Endodermal cell (in vitro differentiated cells): Measurements from ENCODE around the gene INTS6. TPM values are rescaled to one million over a fixed set of nuclear protein-coding genes. Genes with fewer than 3 reads are reported as not detected.
"Not testable (repeated sequence)": the region's sequence is repeated elsewhere in the genome, so short reads cannot be mapped to it uniquely, and the experiment has no call there.

Experiments
- DNase-seq: peaks from one replicate; pipeline ENCODE4 v3.0.0-alpha.2; 2017
- H3K27ac ChIP-seq: 2 replicates; pipeline ENCODE4 v1.5.1; 2013; ENCODE audit warnings: mild to moderate bottlenecking, low read depth, low read length, moderate library complexity
- H3K27me3 ChIP-seq: 2 replicates; pipeline ENCODE4 v1.6.1; 2013; ENCODE audit warnings: mild to moderate bottlenecking, low read length, moderate library complexity; ENCODE audit not compliant: insufficient read depth, control insufficient read depth, poor library complexity, severe bottlenecking
- H3K36me3 ChIP-seq: 2 replicates; pipeline ENCODE4 v1.7.0; 2013; ENCODE audit warnings: mild to moderate bottlenecking, low read length, moderate library complexity; ENCODE audit not compliant: control insufficient read depth, insufficient read depth
- H3K4me1 ChIP-seq: one replicate; pipeline ENCODE4 v1.7.0; 2013; ENCODE audit warnings: low read length; ENCODE audit not compliant: control insufficient read depth, insufficient read depth
- H3K4me3 ChIP-seq: 2 replicates; pipeline ENCODE4 v1.5.1; 2013; ENCODE audit warnings: mild to moderate bottlenecking, low read length, moderate library complexity
- H3K9ac ChIP-seq: 2 replicates; pipeline ENCODE4 v1.6.1; 2013; ENCODE audit warnings: mild to moderate bottlenecking, low read length, moderate library complexity; ENCODE audit not compliant: poor library complexity, severe bottlenecking; ENCODE audit errors: extremely low read depth
- H3K9me3 ChIP-seq: 2 replicates; pipeline ENCODE4 v1.6.1; 2013; ENCODE audit warnings: mild to moderate bottlenecking, low read length, moderate library complexity; ENCODE audit not compliant: control insufficient read depth
- H3K27ac Mint-ChIP-seq: 2 replicates; pipeline ENCODE4 v1.8.0; 2020; ENCODE audit warnings: mixed read lengths
- H3K27me3 Mint-ChIP-seq: 2 replicates; pipeline ENCODE4 v1.8.0; 2021; ENCODE audit warnings: mild to moderate bottlenecking, mixed read lengths; ENCODE audit not compliant: insufficient read depth
- H3K36me3 Mint-ChIP-seq: 2 replicates; pipeline ENCODE4 v1.8.0; 2020; ENCODE audit warnings: low read depth, mixed read lengths
- H3K4me1 Mint-ChIP-seq: 2 replicates; pipeline ENCODE4 v1.8.0; 2020; ENCODE audit warnings: mixed read lengths
- H3K4me3 Mint-ChIP-seq: 2 replicates; pipeline ENCODE4 v1.8.0; 2020; ENCODE audit warnings: mild to moderate bottlenecking, moderate library complexity, mixed read lengths
- H3K9me3 Mint-ChIP-seq: 2 replicates; pipeline ENCODE4 v1.8.0; 2020; ENCODE audit warnings: mild to moderate bottlenecking, mixed read lengths
- WGBS, 2 experiments: methylation state at CpG; one replicate each; pipeline versions ENCODE4 v1.1.5 to v1.1.7; 2013; ENCODE audit warnings: missing lambda C conversion rate in 2 of 2, mixed read lengths in 1 of 2; ENCODE audit not compliant: insufficient coverage in 1 of 2, insufficient read length in 1 of 2; 5-methylcytosine and 5-hydroxymethylcytosine counted together
- total RNA-seq, 2 donors: library from RNA; stranded (reverse); fragmentation: NEBNext Ultra II Directional in 1 of 2; extraction: Animal tissue kit (Norgen Biotek cat#: 25700) in 1 of 2; gene quantifications; 2 replicates in 1 of 2; 3 replicates in 1 of 2; pipeline ENCODE4 v1.2.1, GENCODE V29; 2021
- TF ChIP-seq, protein P1 (sequence below): fragments of 200-600 bp; sonication (generic); conservative IDR thresholded peaks from 2 replicates; pipeline ENCODE4 v1.5.0; 2021; ENCODE audit warnings: antibody characterized with exemption, mild to moderate bottlenecking

Gene INTS6
- total RNA-seq, 2 donors from 2014 or later: 42.4 to 62.1 TPM

DNA sequence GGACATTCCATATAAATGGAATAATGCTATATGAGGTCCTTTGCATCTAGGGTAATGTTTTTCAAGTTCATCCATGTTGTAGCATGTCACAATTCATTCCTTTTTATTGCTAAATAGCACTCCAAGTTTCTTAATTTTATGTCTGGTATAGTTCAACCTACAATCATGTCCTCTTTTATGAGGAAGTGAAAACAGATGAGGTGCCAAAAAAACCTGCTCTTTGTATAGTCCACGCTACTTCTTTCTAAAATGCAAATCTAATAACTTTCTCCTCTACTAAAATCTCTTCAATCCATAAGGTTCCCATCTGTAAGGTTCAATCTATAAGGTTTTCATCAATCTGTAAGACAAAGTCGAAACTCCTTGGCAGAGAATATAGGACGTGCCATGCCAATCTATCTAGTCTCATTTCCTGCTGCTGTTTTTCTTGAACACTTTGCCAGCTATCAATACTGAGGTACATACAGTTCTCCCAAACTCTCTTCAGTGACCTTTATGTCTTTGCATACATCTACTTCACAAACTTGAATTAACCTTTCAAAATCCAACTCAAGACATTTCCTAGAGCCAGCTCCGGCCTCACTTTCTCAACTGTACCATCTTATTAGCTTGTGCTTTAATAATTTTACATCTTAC is 33.7 kb downstream of the INTS6 start:
- Mint-ChIP-seq H3K4me1 (peaks cover 14% of the 10 kb centered on the region), H3K9me3 (peaks cover 23% of the 10 kb centered on the region), H3K36me3 (peaks cover 56% of the 10 kb centered on the region), H3K27me3 (no peaks in the 10 kb centered on the region), H3K4me3 (no peak overlapping the region), H3K27ac (no peak overlapping the region)
- no peak overlapping the region for H3K27ac ChIP-seq
- no peak overlapping the region for H3K9ac ChIP-seq
- H3K4me1 ChIP-seq: peaks cover 7% of the 10 kb centered on the region
- TF ChIP-seq, protein P1, sequence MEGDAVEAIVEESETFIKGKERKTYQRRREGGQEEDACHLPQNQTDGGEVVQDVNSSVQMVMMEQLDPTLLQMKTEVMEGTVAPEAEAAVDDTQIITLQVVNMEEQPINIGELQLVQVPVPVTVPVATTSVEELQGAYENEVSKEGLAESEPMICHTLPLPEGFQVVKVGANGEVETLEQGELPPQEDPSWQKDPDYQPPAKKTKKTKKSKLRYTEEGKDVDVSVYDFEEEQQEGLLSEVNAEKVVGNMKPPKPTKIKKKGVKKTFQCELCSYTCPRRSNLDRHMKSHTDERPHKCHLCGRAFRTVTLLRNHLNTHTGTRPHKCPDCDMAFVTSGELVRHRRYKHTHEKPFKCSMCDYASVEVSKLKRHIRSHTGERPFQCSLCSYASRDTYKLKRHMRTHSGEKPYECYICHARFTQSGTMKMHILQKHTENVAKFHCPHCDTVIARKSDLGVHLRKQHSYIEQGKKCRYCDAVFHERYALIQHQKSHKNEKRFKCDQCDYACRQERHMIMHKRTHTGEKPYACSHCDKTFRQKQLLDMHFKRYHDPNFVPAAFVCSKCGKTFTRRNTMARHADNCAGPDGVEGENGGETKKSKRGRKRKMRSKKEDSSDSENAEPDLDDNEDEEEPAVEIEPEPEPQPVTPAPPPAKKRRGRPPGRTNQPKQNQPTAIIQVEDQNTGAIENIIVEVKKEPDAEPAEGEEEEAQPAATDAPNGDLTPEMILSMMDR: no peak
- H3K9me3 ChIP-seq: peaks cover 29% of the 10 kb centered on the region
- no peak for DNase-seq
- peaks cover 85% of the 10 kb centered on the region for H3K36me3 ChIP-seq
- H3K4me3 ChIP-seq: no peak overlapping the region
- 95 to 96% methylated on average over 4 of the region's 4 CpGs for WGBS, 2 experiments
- H3K27me3 ChIP-seq: no peaks in the 10 kb centered on the region

DNA sequence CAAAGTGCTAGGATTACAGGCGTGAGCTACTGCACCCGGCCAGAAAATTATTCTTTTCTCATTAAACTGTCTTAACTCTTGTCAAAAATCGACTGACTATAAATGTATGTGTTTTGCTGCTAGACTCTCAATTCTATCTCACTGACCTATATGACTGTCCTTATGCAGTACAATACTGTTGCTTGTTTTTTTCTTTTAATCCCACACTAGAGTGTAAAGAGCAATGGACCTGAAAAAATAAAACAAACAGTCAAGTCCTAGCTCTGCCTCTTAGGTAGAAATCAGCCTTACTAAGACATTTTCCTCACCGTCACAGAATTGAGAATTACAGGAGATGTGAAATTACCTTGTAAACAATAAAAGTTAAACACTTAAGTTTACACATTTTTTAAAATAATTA is 35.1 kb downstream of the INTS6 start:
- no peak overlapping the region for H3K4me3 ChIP-seq
- DNase-seq: no peak
- no peak overlapping the region for H3K27ac ChIP-seq
- H3K9ac ChIP-seq: no peak overlapping the region
- no peaks in the 10 kb centered on the region for H3K4me1 ChIP-seq
- 96 to 100% methylated on average over 2 to 4 of the region's 4 CpGs for WGBS, 2 experiments
- no peak overlapping the region for H3K4me3 Mint-ChIP-seq
- peaks cover 10% of the 10 kb centered on the region for H3K4me1 Mint-ChIP-seq
- H3K27me3 ChIP-seq: no peaks in the 10 kb centered on the region
- peaks cover 58% of the 10 kb centered on the region for H3K36me3 Mint-ChIP-seq
- H3K36me3 ChIP-seq: peaks cover 81% of the 10 kb centered on the region
- no peak overlapping the region for H3K27ac Mint-ChIP-seq
- H3K27me3 Mint-ChIP-seq: no peaks in the 10 kb centered on the region
- peaks cover 23% of the 10 kb centered on the region for H3K9me3 Mint-ChIP-seq
- TF ChIP-seq, protein P1: no peak
- peaks cover 29% of the 10 kb centered on the region for H3K9me3 ChIP-seq

DNA sequence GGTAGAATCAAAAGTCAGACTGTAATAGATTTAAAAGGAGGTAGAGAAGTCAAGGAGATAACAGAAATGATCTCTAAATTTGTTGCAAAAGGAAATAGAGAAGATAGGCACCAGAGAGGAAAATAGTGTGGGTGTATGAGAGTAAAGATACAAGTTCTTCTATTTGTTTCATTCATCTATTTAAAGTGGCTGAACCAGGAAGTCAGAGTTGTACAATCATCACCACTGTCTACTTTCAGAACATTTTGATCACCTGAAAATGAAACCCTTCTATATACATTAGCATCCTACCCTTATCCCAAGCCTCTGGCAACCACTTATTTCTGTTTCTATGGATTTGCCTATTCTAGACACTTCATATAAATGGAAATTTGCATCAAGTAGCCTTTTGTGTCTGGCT is 36.7 kb downstream of the INTS6 start:
- peaks cover 2% of the 10 kb centered on the region for H3K4me1 Mint-ChIP-seq
- peaks cover 63% of the 10 kb centered on the region for H3K36me3 Mint-ChIP-seq

DNA sequence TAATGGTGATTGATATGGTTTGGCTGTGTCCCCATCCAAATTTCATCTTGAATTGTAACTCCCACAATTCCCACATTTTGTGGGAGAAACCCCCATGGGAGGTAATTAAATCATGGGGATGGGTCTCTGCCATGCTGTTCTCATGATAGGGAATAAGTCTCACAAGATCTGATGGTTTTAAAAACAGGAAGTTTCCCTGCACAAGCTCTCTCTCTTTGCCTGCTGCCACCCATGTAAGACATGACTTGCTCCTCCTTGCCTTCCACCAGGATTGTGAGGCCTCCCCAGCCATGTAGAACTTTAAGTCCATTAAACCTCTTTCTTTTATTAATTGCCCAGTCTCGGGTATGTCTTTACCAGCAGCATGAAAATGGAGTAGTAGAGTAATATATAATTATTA is 37.5 kb downstream of the INTS6 start:
- peaks cover 62% of the 10 kb centered on the region for H3K36me3 Mint-ChIP-seq
- H3K4me3 Mint-ChIP-seq: not testable (repeated sequence)

More for the DNA sequence above, 36.7 kb downstream of the INTS6 start:
- DNase-seq: no peak
- Mint-ChIP-seq H3K4me3 (no peak overlapping the region), H3K27ac (no peak overlapping the region), H3K9me3 (peaks cover 23% of the 10 kb centered on the region), H3K27me3 (no peaks in the 10 kb centered on the region)
- H3K36me3 ChIP-seq: peaks cover 80% of the 10 kb centered on the region
- no peaks in the 10 kb centered on the region for H3K4me1 ChIP-seq
- H3K9ac ChIP-seq: no peak overlapping the region
- TF ChIP-seq, protein P1: no peak
- peaks cover 29% of the 10 kb centered on the region for H3K9me3 ChIP-seq
- no peaks in the 10 kb centered on the region for H3K27me3 ChIP-seq
- H3K4me3 ChIP-seq: peak overlapping the region; percentile 10
- no peak overlapping the region for H3K27ac ChIP-seq

More for the DNA sequence above, 37.5 kb downstream of the INTS6 start:
- H3K9me3 Mint-ChIP-seq: peaks cover 23% of the 10 kb centered on the region
- H3K27me3 ChIP-seq, H3K4me1 Mint-ChIP-seq, H3K27me3 Mint-ChIP-seq, H3K9ac ChIP-seq, H3K4me1 ChIP-seq, DNase-seq, H3K4me3 ChIP-seq, H3K27ac ChIP-seq, H3K27ac Mint-ChIP-seq: not testable (repeated sequence)
- Histone ChIP-seq H3K9me3 (peaks cover 29% of the 10 kb centered on the region), H3K36me3 (peaks cover 76% of the 10 kb centered on the region)
- no CpG with 5 or more reads among the region's 1 CpG for WGBS, 2 experiments
